KMS-11 (cell line): ENCODE results near the gene LZIC.

Source experiments
- H2AFZ ChIP-seq: fragments of 200-600 bp; sonication (generic); 2 replicates; pipeline ENCODE4 v1.6.1; 2016; ENCODE audit warnings: antibody characterized with exemption, mixed run types, low read depth
- H3K27ac ChIP-seq: fragments of 200-600 bp; sonication (generic); 2 replicates; pipeline ENCODE4 v1.6.1; 2016; ENCODE audit warnings: mild to moderate bottlenecking, mixed run types
- H3K27me3 ChIP-seq: fragments of 200-600 bp; sonication (generic); 2 replicates; pipeline ENCODE4 v1.6.1; 2017; ENCODE audit warnings: mild to moderate bottlenecking, low read depth, mixed run types, moderate library complexity; ENCODE audit not compliant: insufficient read depth
- H3K36me3 ChIP-seq: fragments of 200-600 bp; sonication (generic); 2 replicates; pipeline ENCODE4 v1.6.1; 2017; ENCODE audit warnings: mild to moderate bottlenecking, mixed run types; ENCODE audit not compliant: insufficient read depth
- H3K4me1 ChIP-seq: fragments of 200-600 bp; sonication (generic); 2 replicates; pipeline ENCODE4 v1.6.1; 2016; ENCODE audit warnings: mild to moderate bottlenecking, low read depth, mixed run types; ENCODE audit not compliant: poor library complexity, severe bottlenecking
- H3K4me2 ChIP-seq: fragments of 200-600 bp; sonication (generic); 2 replicates; pipeline ENCODE4 v1.7.0; 2016; ENCODE audit warnings: mild to moderate bottlenecking, mixed run types
- H3K4me3 ChIP-seq: fragments of 200-600 bp; sonication (generic); IDR thresholded peaks from 2 replicates; pipeline ENCODE4 v1.6.1; 2017; ENCODE audit warnings: low read depth, low read length, mixed read lengths; ENCODE audit not compliant: insufficient read depth
- H3K79me2 ChIP-seq: fragments of 200-600 bp; sonication (generic); 2 replicates; pipeline ENCODE4 v1.6.1; 2016; ENCODE audit warnings: low read depth, mixed run types; ENCODE audit not compliant: insufficient read depth
- H3K9ac ChIP-seq: fragments of 200-600 bp; sonication (generic); 2 replicates; pipeline ENCODE4 v1.6.1; 2016; ENCODE audit warnings: mild to moderate bottlenecking, mixed run types
- H4K20me1 ChIP-seq: fragments of 200-600 bp; sonication (generic); 2 replicates; pipeline ENCODE4 v1.6.1; 2016; ENCODE audit warnings: mild to moderate bottlenecking, mixed run types; ENCODE audit not compliant: insufficient read depth
- CTCF ChIP-seq: fragments of 200-600 bp; sonication (generic); conservative IDR thresholded peaks from 2 replicates; pipeline ENCODE4 v1.6.1; 2017; ENCODE audit warnings: low read depth, mild to moderate bottlenecking, antibody characterized with exemption, low read length, moderate library complexity, mixed read lengths

The LZIC gene

GRCh38 chr1:9985001-9985400 is 41.8 kb upstream of the LZIC start:
- no peak for TF ChIP-seq CTCF
- Histone ChIP-seq H3K36me3 (no peaks in the 10 kb centered on the region), H2AFZ (no peak overlapping the region), H3K4me3 (no peak overlapping the region), H3K79me2 (no peaks in the 10 kb centered on the region), H3K4me2 (no peak overlapping the region), H4K20me1 (no peaks in the 10 kb centered on the region), H3K9ac (no peak overlapping the region), H3K4me1 (no peaks in the 10 kb centered on the region), H3K27me3 (no peaks in the 10 kb centered on the region), H3K27ac (no peak overlapping the region)

- no peak overlapping the region for H3K27ac ChIP-seq
- H2AFZ ChIP-seq: no peak overlapping the region
- H3K36me3 ChIP-seq: no peaks in the 10 kb centered on the region
- no peaks in the 10 kb centered on the region for H3K4me1 ChIP-seq
- no peak overlapping the region for H3K9ac ChIP-seq
- no peaks in the 10 kb centered on the region for H4K20me1 ChIP-seq
- no peak for TF ChIP-seq CTCF
- no peaks in the 10 kb centered on the region for H3K27me3 ChIP-seq
- no peaks in the 10 kb centered on the region for H3K79me2 ChIP-seq
- no peak overlapping the region for H3K4me3 ChIP-seq
- no peak overlapping the region for H3K4me2 ChIP-seq
These were observed 41.1 kb upstream of the LZIC start for GRCh38 chr1:9984253-9984652.

GRCh38 chr1:9960706-9961562 is 17.7 kb upstream of the LZIC start:
- H3K36me3 ChIP-seq: no peaks in the 10 kb centered on the region
- H3K9ac ChIP-seq: no peak overlapping the region
- H4K20me1 ChIP-seq: no peaks in the 10 kb centered on the region
- H3K4me2 ChIP-seq: no peak overlapping the region
- no peak for TF ChIP-seq CTCF
- H3K4me3 ChIP-seq: no peak overlapping the region
- no peak overlapping the region for H3K27ac ChIP-seq
- no peak overlapping the region for H2AFZ ChIP-seq
- no peaks in the 10 kb centered on the region for H3K79me2 ChIP-seq
- H3K4me1 ChIP-seq: peaks cover 10% of the 10 kb centered on the region
- H3K27me3 ChIP-seq: no peaks in the 10 kb centered on the region

GRCh38 chr1:9960011-9960410 is 16.8 kb upstream of the LZIC start:
- no peaks in the 10 kb centered on the region for H3K79me2 ChIP-seq
- H2AFZ ChIP-seq: no peak overlapping the region
- no peak overlapping the region for H3K9ac ChIP-seq
- H3K27me3 ChIP-seq: no peaks in the 10 kb centered on the region
- no peak overlapping the region for H3K4me2 ChIP-seq
- peaks cover 10% of the 10 kb centered on the region for H3K4me1 ChIP-seq
- no peak for TF ChIP-seq CTCF
- H4K20me1 ChIP-seq: no peaks in the 10 kb centered on the region
- H3K36me3 ChIP-seq: no peaks in the 10 kb centered on the region
- H3K27ac ChIP-seq: no peak overlapping the region
- no peak overlapping the region for H3K4me3 ChIP-seq
